ENCODE measurements around the gene SHROOM4. TPM values are rescaled to one million over a fixed set of nuclear protein-coding genes. Genes with fewer than 3 reads are reported as not detected.

Gene SHROOM4
- total RNA-seq, 1 experiment from 2014 or later: 2.1 TPM

- Histone ChIP-seq H2BK5ac (ENCODE audit: insufficient read length, low read length) (no peak overlapping the region), H3T11ph (ENCODE audit: low read length) (no peak overlapping the region), H2BK12ac (ENCODE audit: insufficient read length, low read depth, low read length) (no peak overlapping the region), H2BK20ac (ENCODE audit: low read depth, low read length, poor library complexity, severe bottlenecking) (no peak overlapping the region), H3K27me3 (ENCODE audit: insufficient read depth, low read length) (no peaks in the 10 kb centered on the region), H4K91ac (ENCODE audit: insufficient read length, low read depth, low read length) (no peak overlapping the region), H2BK120ac (ENCODE audit: low read depth, low read length, poor library complexity, severe bottlenecking) (no peak overlapping the region), H3K4ac (ENCODE audit: low read depth, low read length) (no peak overlapping the region), H4K5ac (ENCODE audit: insufficient read length, low read depth, low read length) (no peak overlapping the region), H3K79me1 (ENCODE audit: insufficient read depth, low read depth, low read length, poor library complexity, severe bottlenecking) (no peaks in the 10 kb centered on the region), H3K4me2 (ENCODE audit: insufficient read depth, insufficient read length, low read length) (no peak overlapping the region), H3K4me1 (ENCODE audit: insufficient read depth, low read length) (peaks cover 13% of the 10 kb centered on the region), H2AK5ac (ENCODE audit: insufficient read length, low read length) (no peak overlapping the region), H3K79me2 (ENCODE audit: insufficient read depth, low read length) (no peaks in the 10 kb centered on the region), H2AFZ (ENCODE audit: low read length) (no peak overlapping the region), H4K20me1 (ENCODE audit: control insufficient read depth, insufficient read depth, insufficient read length) (no peaks in the 10 kb centered on the region), H3K23me2 (ENCODE audit: insufficient read length, low read depth, low read length, poor library complexity, severe bottlenecking) (no peaks in the 10 kb centered on the region), H3K27ac (ENCODE audit: insufficient read length, low read depth, low read length) (no peak overlapping the region), H3K18ac (ENCODE audit: insufficient read length, low read depth, low read length) (no peak overlapping the region), H3K56ac (ENCODE audit: insufficient read length, low read depth, low read length) (no peak overlapping the region), H3K14ac (ENCODE audit: insufficient read depth, low read length) (no peak overlapping the region), H3K9me3 (ENCODE audit: control insufficient read depth, low read depth, low read length) (no peaks in the 10 kb centered on the region), H3K9ac (ENCODE audit: extremely low read depth, insufficient read length, low read length) (no peak overlapping the region), H4K8ac (replicated peaks; ENCODE audit: insufficient read length, low read depth, low read length) (no peak overlapping the region), H2BK15ac (ENCODE audit: low read depth, low read length) (no peak overlapping the region), H3K23ac (ENCODE audit: insufficient read length, low read depth, low read length) (no peak overlapping the region)
- peaks cover 46 to 58% of the 10 kb centered on the region in 2 experiments for H3K9me3 Mint-ChIP-seq
- TF ChIP-seq CTCF (conservative IDR thresholded peaks at IDR 0.05): no peak
- H3K27me3 Mint-ChIP-seq (ENCODE audit: low read depth): no peaks in the 10 kb centered on the region
- DNase-seq: no peak
- H3K36me3 Mint-ChIP-seq (ENCODE audit: insufficient read depth in 1 of 3, low read depth in 3 of 3): no peaks in the 10 kb centered on the region; a peak in 2 of 7 replicates
- H3K4me3 Mint-ChIP-seq: no peak overlapping the region
- peaks cover 39 to 42% of the 10 kb centered on the region in 2 experiments for H3K4me1 Mint-ChIP-seq
- H3K27ac Mint-ChIP-seq: no peak overlapping the region
Observed at GRCh38 chrX:50617183-50617582, 196.8 kb downstream of the SHROOM4 start.
